PFSK-1 (cell line): ENCODE data around the gene KNL1.

Experiments used
- FOXP2 ChIP-seq: optimal IDR thresholded peaks from 2 replicates; pipeline ENCODE3; 2011; ENCODE audit warnings: borderline replicate concordance, control low read depth, inconsistent platforms; ENCODE audit not compliant: insufficient read depth; ENCODE audit errors: extremely low read length, extremely low read depth
- POLR2AphosphoS5 ChIP-seq: IDR thresholded peaks from 2 replicates; pipeline ENCODE4 v1.6.1; 2012; ENCODE audit warnings: low read depth, mild to moderate bottlenecking, control low read depth, low read length, moderate library complexity
- REST ChIP-seq, 2 experiments: IDR thresholded peaks; 2 replicates each; pipeline versions ENCODE4 v1.6.1 to v1.8.0; 2011 to 2012; ENCODE audit warnings: low read depth in 2 of 2, low read length in 2 of 2, control low read depth in 1 of 2, inconsistent platforms in 1 of 2, mild to moderate bottlenecking in 1 of 2, moderate library complexity in 1 of 2; ENCODE audit not compliant: insufficient read depth in 1 of 2
- SIN3A ChIP-seq: IDR thresholded peaks from 2 replicates; pipeline ENCODE4 v1.6.1; 2012; ENCODE audit warnings: mild to moderate bottlenecking, low read length, moderate library complexity, borderline replicate concordance; ENCODE audit not compliant: insufficient read depth
- TAF1 ChIP-seq: IDR thresholded peaks from 2 replicates; pipeline ENCODE4 v1.6.1; 2012; ENCODE audit warnings: low read length, control low read depth, borderline replicate concordance; ENCODE audit not compliant: insufficient read depth

KNL1 gene

GRCh38 chr15:40582726-40583246 is 11.3 kb upstream of the KNL1 start:
- TF ChIP-seq POLR2AphosphoS5 = no peak
- no peak for TF ChIP-seq REST (IDR thresholded peaks at IDR 0.05; ENCODE audit: insufficient read depth in 1 of 2, low read depth in 2 of 2, low read length in 2 of 2)
- TF ChIP-seq SIN3A = no peak
- TF ChIP-seq FOXP2 = no peak
- no peak for TF ChIP-seq TAF1

DNA sequence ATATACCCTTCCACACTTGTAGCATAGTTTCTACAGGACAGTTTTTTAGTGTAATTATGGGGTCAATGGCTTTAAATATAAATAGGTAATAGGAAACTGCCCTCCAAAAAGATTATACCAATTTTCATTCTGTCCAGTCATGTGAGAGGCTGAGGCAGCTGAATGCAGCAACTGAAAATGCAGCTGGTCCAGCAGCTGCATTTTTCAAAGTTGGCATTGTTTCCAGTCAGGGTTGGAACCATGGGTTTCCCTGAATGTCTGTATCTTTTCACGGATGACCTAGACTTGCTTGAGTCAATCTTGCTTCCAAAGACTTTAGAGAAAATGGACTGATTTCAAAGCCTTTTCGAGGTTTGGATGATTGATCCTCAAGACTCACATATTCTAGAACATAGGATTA is 9.9 kb upstream of the KNL1 start:
- TF ChIP-seq FOXP2 (no peak), REST (IDR thresholded peaks at IDR 0.05; ENCODE audit: insufficient read depth in 1 of 2, low read depth in 2 of 2, low read length in 2 of 2) (no peak), POLR2AphosphoS5 (no peak), TAF1 (no peak), SIN3A (no peak)

DNA sequence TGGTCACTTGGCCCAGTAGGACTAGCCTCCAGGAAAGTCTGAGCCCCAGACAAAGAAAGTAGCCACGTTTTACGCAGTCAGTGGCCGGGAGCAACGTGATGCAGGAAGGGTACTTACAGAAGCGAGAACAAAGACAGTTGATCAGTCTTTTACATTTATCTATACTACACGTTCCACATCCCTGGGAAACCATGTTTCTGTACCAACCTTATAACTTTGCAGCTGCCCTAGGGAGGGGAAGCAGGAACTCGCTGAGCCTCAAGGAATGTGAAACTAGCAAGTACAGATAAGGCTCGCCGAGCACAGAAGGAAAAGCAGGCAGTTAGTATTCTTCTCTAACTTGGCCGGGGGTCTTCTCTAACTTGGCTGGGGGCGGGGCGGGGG is 3.4 kb upstream of the KNL1 start:
- TF ChIP-seq POLR2AphosphoS5 = no peak
- no peak for TF ChIP-seq TAF1
- no peak for TF ChIP-seq REST (IDR thresholded peaks at IDR 0.05; ENCODE audit: insufficient read depth in 1 of 2, low read depth in 2 of 2, low read length in 2 of 2)
- no peak for TF ChIP-seq SIN3A
- TF ChIP-seq FOXP2 = no peak

- TF ChIP-seq TAF1 (no peak), POLR2AphosphoS5 (no peak), SIN3A (no peak), FOXP2 (no peak), REST (IDR thresholded peaks at IDR 0.05; ENCODE audit: insufficient read depth in 1 of 2, low read depth in 2 of 2, low read length in 2 of 2) (no peak)
Observed at GRCh38 chr15:40591389-40591788, 2.7 kb upstream of the KNL1 start.

DNA sequence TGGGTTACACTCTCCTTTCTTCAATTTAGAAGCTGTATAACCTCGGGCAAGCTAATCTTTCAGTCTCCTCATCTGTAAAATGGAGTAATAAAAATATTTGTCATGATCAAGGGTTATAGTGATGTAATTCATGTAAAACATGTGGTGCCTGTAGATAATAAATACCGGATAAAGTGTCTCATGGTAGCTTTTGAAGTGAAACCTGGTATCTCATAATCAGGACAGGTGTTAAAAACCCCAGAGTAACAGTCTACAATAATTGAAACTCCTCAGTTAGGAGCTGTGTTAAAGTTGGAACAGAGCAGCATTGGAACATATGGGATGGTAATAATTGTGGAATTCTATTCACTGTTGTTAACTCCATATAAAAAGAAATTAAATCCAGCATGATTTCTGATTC is 884 bp upstream of the KNL1 start:
- TF ChIP-seq POLR2AphosphoS5 (no peak), TAF1 (no peak)
